ENCODE data around the gene TPX2.

GRCh38 chr20:31712112-31712553, 27.0 kb upstream of the TPX2 start:
- TF ChIP-seq POLR2A (IDR thresholded peaks at IDR 0.05) (no peak), CTCF (IDR thresholded peaks at IDR 0.05) (no peak)
